Measurements from ENCODE around the gene LY6G6C. TPM values are rescaled to one million over a fixed set of nuclear protein-coding genes. Genes with fewer than 3 reads are reported as not detected.

The LY6G6C gene
- total and polyA plus RNA-seq, 2 experiments from 2014 or later, result not detected

GRCh38 chr6:31744422-31744821 lies 22.9 kb upstream of the LY6G6C start:
- H3F3A ChIP-seq (replicated peaks; ENCODE audit: low read depth), result no peaks in the 10 kb centered on the region
- no peak overlapping the region for H2AFZ ChIP-seq
- Mint-ChIP-seq H3K9me3 (no peaks in the 10 kb centered on the region; the same call in 2 of the 3 replicates), H3K36me3 (ENCODE audit: low read depth) (peaks cover 31% of the 10 kb centered on the region), H3K27ac (no peak overlapping the region; the same call in 1 of the 2 replicates), H3K4me3 (no peak overlapping the region), H3K27me3 (ENCODE audit: insufficient read depth, low read depth, poor library complexity) (peaks cover 15% of the 10 kb centered on the region), H3K4me1 (peaks cover 17% of the 10 kb centered on the region)
- DNase-seq (ENCODE audit: low spot score) (no peak), ATAC-seq (no peak)
- no peaks in the 10 kb centered on the region for H3K27me3 ChIP-seq (ENCODE audit: insufficient read depth)
- no peak overlapping the region for H3K4me2 ChIP-seq
- H3K27ac ChIP-seq (ENCODE audit: low read depth), result peak overlapping the region; percentile 66; the same call in 1 of the 2 replicates
- no peaks in the 10 kb centered on the region for H3K9me2 ChIP-seq (ENCODE audit: insufficient read depth)
- TF ChIP-seq EZH2phosphoT487 (IDR thresholded peaks at IDR 0.05; ENCODE audit: unreplicated experiment) (no peak), NANOG (IDR thresholded peaks at IDR 0.05; ENCODE audit: borderline replicate concordance) (no peak), ZNF462 (CRISPR knock-in tag; IDR thresholded peaks at IDR 0.05) (no peak), ZNF331 (CRISPR knock-in tag; IDR thresholded peaks at IDR 0.05; ENCODE audit: low read depth) (no peak), STAT1 (IDR thresholded peaks at IDR 0.05; ENCODE audit: unreplicated experiment) (no peak), JUNB (IDR thresholded peaks at IDR 0.05; ENCODE audit: unreplicated experiment) (no peak)
- H3K36me3 ChIP-seq (ENCODE audit: insufficient read depth), result peaks cover 4% of the 10 kb centered on the region; the same call in 1 of the 2 replicates
- no peaks in the 10 kb centered on the region for H4K20me1 ChIP-seq (replicated peaks; ENCODE audit: insufficient read depth)
- no peaks in the 10 kb centered on the region for H3K79me2 ChIP-seq (replicated peaks; ENCODE audit: insufficient read depth)
- peaks cover 7% of the 10 kb centered on the region for H3K4me1 ChIP-seq (ENCODE audit: insufficient read depth)
- H3K4me3 ChIP-seq, result no peak overlapping the region

GRCh38 chr6:31742894-31743293 lies 21.3 kb upstream of the LY6G6C start:
- no peak overlapping the region for H3K4me2 ChIP-seq
- ATAC-seq, result no peak
- peaks cover 16% of the 10 kb centered on the region for H3K27me3 Mint-ChIP-seq (ENCODE audit: insufficient read depth, low read depth, poor library complexity)
- no peak for TF ChIP-seq JUNB (IDR thresholded peaks at IDR 0.05; ENCODE audit: unreplicated experiment)
- TF ChIP-seq ZNF462 (CRISPR knock-in tag; IDR thresholded peaks at IDR 0.05), result no peak

More at GRCh38 chr6:31742894-31743293, 21.3 kb upstream of the LY6G6C start:
- Histone ChIP-seq H3K79me2 (replicated peaks; ENCODE audit: insufficient read depth) (no peaks in the 10 kb centered on the region), H3F3A (replicated peaks; ENCODE audit: low read depth) (peaks cover 5% of the 10 kb centered on the region), H3K27me3 (ENCODE audit: insufficient read depth) (no peaks in the 10 kb centered on the region), H4K20me1 (replicated peaks; ENCODE audit: insufficient read depth) (no peaks in the 10 kb centered on the region), H3K36me3 (ENCODE audit: insufficient read depth) (peaks cover 4% of the 10 kb centered on the region; the same call in 1 of the 2 replicates), H3K4me3 (no peak overlapping the region), H3K27ac (ENCODE audit: low read depth) (no peak overlapping the region), H3K4me1 (ENCODE audit: insufficient read depth) (peaks cover 22% of the 10 kb centered on the region), H2AFZ (no peak overlapping the region), H3K9me2 (ENCODE audit: insufficient read depth) (no peaks in the 10 kb centered on the region)
- Mint-ChIP-seq H3K27ac (no peak overlapping the region), H3K4me1 (peaks cover 32% of the 10 kb centered on the region), H3K9me3 (no peaks in the 10 kb centered on the region; the same call in 2 of the 3 replicates), H3K36me3 (ENCODE audit: low read depth) (peaks cover 24% of the 10 kb centered on the region), H3K4me3 (no peak overlapping the region)
- no peak for DNase-seq (ENCODE audit: low spot score)
